ENCODE data around the gene PTTG1IP.

PTTG1IP gene

GRCh38 chr21:44909719-44910118 is 36.2 kb upstream of the PTTG1IP start:
- DNase-seq (ENCODE audit: low spot score): no peak

GRCh38 chr21:44908908-44909307 is 35.4 kb upstream of the PTTG1IP start:
- no peak for DNase-seq (ENCODE audit: low spot score)

GRCh38 chr21:44907966-44908895 is 34.7 kb upstream of the PTTG1IP start:
- DNase-seq (ENCODE audit: low spot score): no peak

DNA sequence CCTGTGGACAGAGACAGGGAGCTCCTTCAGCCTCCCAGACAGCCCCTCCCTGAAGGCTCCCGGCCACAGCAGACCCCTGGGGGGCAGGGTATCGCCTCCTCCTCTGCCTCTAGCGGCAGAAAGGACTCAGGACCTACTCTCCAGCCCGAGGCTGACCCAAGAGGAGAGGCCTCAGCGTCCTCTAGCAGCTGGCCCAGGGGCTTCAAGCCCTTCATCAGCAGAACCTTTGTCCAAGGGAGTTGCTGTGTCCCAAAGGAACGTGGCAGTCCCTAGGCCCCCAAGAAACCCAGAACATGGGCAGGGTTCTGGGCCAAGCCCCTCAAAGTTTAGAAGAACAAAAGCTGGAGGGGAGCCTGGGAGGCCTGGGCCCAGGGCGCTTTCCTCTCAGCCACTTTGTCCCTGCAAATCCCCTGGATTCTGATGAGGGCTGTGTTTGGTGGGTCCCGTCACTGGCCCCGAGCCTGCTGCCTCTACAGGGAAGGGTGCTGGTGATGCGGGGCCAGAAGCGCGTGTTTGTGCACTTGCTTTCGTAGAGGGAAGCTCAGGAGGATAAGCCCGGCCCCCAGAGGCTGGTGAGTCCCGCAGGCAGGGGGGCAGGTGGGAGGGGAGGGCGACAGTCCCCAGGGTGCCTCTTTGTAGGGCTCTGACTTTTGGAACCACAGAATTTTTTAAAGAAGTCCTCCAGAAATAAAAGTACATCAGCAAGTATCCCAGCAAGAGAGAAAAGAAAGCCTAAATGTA is 33.9 kb upstream of the PTTG1IP start:
- DNase-seq (ENCODE audit: low spot score): no peak

GRCh38 chr21:44905728-44906090 is 32.2 kb upstream of the PTTG1IP start:
- DNase-seq (ENCODE audit: low spot score): no peak

DNA sequence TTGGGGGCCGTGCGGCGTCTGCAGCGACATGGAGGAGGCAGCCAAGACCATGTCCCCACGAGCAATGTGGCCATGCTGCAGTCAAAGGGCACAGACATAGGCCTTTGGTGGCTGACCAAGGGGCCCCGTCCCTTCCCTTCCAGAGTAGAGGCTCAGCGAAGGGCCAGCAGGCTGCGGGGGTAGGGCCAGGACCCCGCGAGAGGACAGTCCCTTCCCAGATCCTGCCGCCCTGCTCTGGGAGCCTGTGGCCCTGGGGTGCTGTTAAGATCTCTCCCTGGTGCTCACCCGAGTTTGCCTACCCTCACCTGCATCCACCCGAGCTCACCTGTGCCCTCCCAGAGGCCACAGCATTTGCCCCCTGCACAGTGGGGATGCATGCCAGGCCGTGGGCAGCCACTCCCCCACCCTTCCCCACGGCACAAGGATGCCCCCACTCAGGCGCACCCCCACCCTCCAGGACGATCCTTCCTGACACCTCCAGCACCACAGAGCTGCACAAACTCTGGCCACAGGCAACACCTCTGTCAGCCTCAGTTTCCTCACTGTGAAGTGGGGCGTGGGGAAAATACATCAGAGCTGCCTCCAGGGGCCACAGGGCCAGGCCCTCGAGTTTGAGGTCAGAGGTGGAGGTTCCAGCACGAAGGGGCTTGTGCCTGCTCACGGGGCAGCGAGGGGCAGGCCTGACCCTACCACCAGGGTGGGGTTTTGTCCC is 31.7 kb upstream of the PTTG1IP start:
- no peak for DNase-seq (ENCODE audit: low spot score)

GRCh38 chr21:44904141-44904923 is 30.8 kb upstream of the PTTG1IP start:
- no peak for DNase-seq (ENCODE audit: low spot score)

- no peak for DNase-seq (ENCODE audit: low spot score)
Measured at GRCh38 chr21:44903689-44904088, 30.2 kb upstream of the PTTG1IP start.

DNA sequence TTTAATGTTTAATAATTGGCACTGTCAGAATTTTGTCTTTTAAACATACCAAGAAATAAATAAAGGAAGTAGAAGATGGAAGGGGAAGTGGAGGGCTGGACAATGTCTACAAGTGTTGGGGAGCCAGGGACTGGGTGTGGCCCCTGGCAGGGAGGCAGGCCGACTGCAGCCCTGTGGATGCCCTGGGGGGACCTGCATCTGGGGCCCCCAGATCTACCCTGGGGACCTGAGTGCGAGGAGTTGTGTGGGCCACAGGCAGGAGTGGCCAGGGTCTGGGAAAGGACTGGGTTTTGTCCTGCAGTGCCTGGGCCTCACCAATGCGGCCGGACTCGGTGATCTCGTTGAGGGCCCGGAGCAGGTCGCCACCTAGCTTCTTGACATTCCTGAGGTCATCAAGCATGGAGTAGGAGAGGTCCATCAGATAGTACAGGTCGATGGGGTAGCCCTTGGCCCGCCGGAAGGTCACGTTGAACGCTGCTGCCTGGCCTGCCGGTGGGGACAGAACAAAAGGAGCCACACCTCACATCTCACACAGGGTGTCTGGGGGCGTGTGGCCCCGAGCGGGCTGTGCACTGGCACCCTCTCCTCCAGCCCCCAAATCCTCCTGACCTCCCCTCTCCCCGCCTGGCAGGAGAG is 29.7 kb upstream of the PTTG1IP start:
- no peak for DNase-seq (ENCODE audit: low spot score)

DNA sequence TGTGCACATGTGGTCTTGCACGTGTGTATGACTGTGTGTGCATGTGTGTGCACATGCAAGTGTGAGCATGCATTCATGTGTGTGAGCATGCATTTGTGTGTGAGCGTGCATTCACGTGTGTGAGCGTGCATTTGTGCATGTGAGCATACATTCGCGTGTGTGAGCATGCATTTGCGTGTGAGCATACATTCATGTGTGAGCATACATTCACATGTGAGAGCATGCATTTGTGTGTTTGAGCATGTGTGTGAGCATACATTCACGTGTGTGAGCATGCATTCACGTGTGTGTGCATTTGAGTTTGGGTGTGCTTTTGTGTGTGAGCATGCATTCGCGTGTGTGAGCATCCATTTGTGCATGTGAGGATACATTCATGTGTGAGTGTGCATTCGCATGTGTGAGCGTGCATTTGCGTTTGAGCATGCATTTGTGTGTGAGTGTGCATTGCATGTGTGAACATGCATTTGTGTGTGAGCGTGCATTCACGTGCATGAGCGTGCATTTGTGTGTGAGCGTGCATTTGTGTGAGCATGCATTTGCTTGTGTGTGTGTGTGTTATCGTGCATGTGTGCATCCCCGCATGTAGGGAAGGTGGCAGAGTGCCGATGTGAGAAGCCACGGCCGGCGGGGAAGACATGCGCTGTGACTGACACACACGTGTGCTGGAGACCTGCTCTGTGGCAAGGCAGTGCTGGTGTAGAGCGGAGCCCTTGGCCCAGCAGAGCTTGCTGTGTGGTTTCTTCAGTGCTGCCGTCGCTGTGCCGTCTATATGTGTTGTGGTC is 29.0 kb upstream of the PTTG1IP start:
- no peak for DNase-seq (ENCODE audit: low spot score)

DNA sequence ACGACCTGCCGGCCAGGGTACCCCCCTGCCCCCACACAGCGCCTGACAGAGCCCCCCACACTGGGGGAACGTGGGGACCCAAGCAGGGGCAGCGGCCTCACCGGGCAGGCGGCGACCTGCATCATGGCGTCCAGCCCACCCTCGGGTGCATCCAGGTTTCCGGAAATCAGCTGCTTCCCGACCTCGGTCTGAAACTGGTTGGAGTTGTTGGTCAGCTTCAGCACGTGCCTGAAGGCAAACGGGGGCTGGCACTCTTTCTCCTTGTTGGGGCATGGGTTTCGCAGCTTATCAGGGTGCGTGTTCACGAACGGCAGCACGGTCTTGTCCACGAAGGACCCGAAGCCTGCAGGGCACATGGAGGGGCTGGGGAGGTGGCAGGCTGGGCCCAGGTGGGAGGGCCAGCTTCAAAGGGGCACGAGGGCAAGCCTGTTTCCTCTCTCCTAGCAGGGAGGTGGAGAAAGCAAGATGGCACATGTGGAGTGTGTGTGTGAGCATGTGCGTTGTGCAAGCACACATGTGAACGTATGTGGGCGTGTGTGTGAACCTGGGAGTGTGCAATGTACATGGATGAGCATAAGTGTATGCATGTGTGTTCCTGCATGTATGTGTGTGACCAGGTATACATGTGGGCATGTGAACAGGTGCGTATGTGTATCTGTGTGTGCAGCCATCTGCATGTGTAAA is 28.0 kb upstream of the PTTG1IP start:
- DNase-seq (ENCODE audit: low spot score): no peak

- DNase-seq (ENCODE audit: low spot score): no peak
Measured at GRCh38 chr21:44900559-44901251, 27.2 kb upstream of the PTTG1IP start.

GRCh38 chr21:44899768-44900558 is 26.5 kb upstream of the PTTG1IP start:
- no peak for DNase-seq (ENCODE audit: low spot score)

GRCh38 chr21:44898851-44899767 is 25.6 kb upstream of the PTTG1IP start:
- no peak for DNase-seq (ENCODE audit: low spot score)

DNA sequence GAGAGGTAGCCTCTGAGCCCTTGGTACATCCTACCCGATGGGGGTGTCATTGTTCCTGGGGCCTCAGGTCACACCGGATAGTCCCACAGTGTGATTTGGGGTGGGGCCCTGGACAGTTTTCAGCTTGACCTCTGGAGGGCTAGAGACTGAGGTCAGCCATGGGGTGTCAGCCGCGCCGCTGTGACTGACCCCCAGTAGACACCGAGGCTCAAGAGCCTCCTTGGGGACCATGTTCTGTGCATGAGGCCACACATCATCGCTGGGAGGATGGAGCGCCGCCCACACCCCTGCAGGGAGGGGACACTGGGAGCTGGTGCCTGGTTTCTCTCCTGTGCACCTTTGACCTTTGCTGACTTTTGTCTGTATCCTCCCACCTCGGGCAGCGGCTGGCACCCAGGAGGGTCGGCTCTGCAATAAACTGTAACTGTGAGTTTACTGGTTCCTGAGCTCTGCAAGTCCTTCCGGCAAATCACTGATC is 24.6 kb upstream of the PTTG1IP start:
- no peak for DNase-seq (ENCODE audit: low spot score)

GRCh38 chr21:44897326-44898010 is 24.0 kb upstream of the PTTG1IP start:
- no peak for DNase-seq (ENCODE audit: low spot score)

All from activated CD4-positive, alpha-beta T cell treated with anti-CD3 and anti-CD28 coated beads, Interleukin-2, Interleukin-4, amounts not matched to agents 100 ng/mL and 50 ng/mL, durations not matched to agents 16 hours and 8 hours (primary cell).